ENCODE data around the gene EDIL3. TPM values are rescaled to one million over a fixed set of nuclear protein-coding genes. Genes with fewer than 3 reads are reported as not detected.
"Not testable (repeated sequence)": the region's sequence is repeated elsewhere in the genome, so short reads cannot be mapped to it uniquely, and the experiment has no call there.

The EDIL3 gene
- total and polyA plus RNA-seq, 2 of the 13 experiments (the other 11 are each of a cell fraction or from before 2014, with no cell fraction given), result 0.01 TPM; not detected in 1

- ATAC-seq, result no peak
- intact Hi-C loops (cut with micrococcal nuclease; ENCODE audit: unreplicated experiment), result no loop called here
- H3K4me2 ChIP-seq (ENCODE audit: low read depth, low read length), result no peak overlapping the region
- H3K27me3 ChIP-seq (ENCODE audit: control insufficient read depth in 1 of 2, insufficient read depth in 2 of 2, low read length in 2 of 2), result no peaks in the 10 kb centered on the region
- no peaks in the 10 kb centered on the region for H3K9me3 ChIP-seq (ENCODE audit: low read length)
- no peak overlapping the region for H2AFZ ChIP-seq (ENCODE audit: low read length)
- no TSS peak for BruUV-seq (replicated peaks)
- H3K4me1 ChIP-seq (ENCODE audit: insufficient read depth, low read length), result no peaks in the 10 kb centered on the region
- ChIA-PET CTCF (ENCODE audit: low intra/inter-chr PET ratio, low total read pairs) (no interaction called here), POLR2A (no interaction called here)
- FAIRE-seq, result no peak
- H4K20me1 ChIP-seq (ENCODE audit: insufficient read depth, low read length), result no peaks in the 10 kb centered on the region
- TF ChIP-seq ZBTB44 (CRISPR knock-in tag; IDR thresholded peaks at IDR 0.05), result no peak
- no peak for TF ChIP-seq ZNF10 (CRISPR knock-in tag; IDR thresholded peaks at IDR 0.05; ENCODE audit: borderline replicate concordance, low read depth)
- TF ChIP-seq HOXA5 (CRISPR knock-in tag; IDR thresholded peaks at IDR 0.05), result no peak
- in situ Hi-C loops (cut with HindIII; ENCODE audit: extremely low pct_ligation_motif_present, low pct_unique_long_range_greater_than_20kb), result no loop called here
- no peak overlapping the region for H3K27ac ChIP-seq (ENCODE audit: extremely low read length, insufficient read depth, low read length)
- no peak overlapping the region for H3K4me3 ChIP-seq (replicated peaks in 1 of 3; ENCODE audit: insufficient read depth in 1 of 3, low read depth in 2 of 3, low read length in 3 of 3)
- H3K9ac ChIP-seq (ENCODE audit: insufficient read depth, low read depth, low read length), result no peak overlapping the region
- no peaks in the 10 kb centered on the region for H3K79me2 ChIP-seq (ENCODE audit: insufficient read depth, low read length)
- H3K36me3 ChIP-seq (replicated peaks in 1 of 2; ENCODE audit: control insufficient read depth in 1 of 2, insufficient read depth in 2 of 2, low read length in 2 of 2), result no peaks in the 10 kb centered on the region
- WGBS (ENCODE audit: low lambda C conversion rate), result 11% methylated on average over 4 of the region's 4 CpGs
- no peak for DNase-seq (ENCODE audit: low spot score)
These were observed 86.1 kb downstream of the EDIL3 start for GRCh38 chr5:84298628-84299027.

GRCh38 chr5:84297641-84298040, 87.0 kb downstream of the EDIL3 start:
- H3K4me3 ChIP-seq (replicated peaks in 1 of 3; ENCODE audit: insufficient read depth in 1 of 3, low read depth in 2 of 3, low read length in 3 of 3); H3K9ac ChIP-seq (ENCODE audit: insufficient read depth, low read depth, low read length); H3K27me3 ChIP-seq (ENCODE audit: control insufficient read depth in 1 of 2, insufficient read depth in 2 of 2, low read length in 2 of 2); in situ Hi-C loops (cut with HindIII; ENCODE audit: extremely low pct_ligation_motif_present, low pct_unique_long_range_greater_than_20kb); H3K27ac ChIP-seq (ENCODE audit: extremely low read length, insufficient read depth, low read length); BruUV-seq (replicated peaks); FAIRE-seq; CTCF ChIA-PET (ENCODE audit: low intra/inter-chr PET ratio, low total read pairs); H3K36me3 ChIP-seq (replicated peaks in 1 of 2; ENCODE audit: control insufficient read depth in 1 of 2, insufficient read depth in 2 of 2, low read length in 2 of 2); H3K4me1 ChIP-seq (ENCODE audit: insufficient read depth, low read length); H4K20me1 ChIP-seq (ENCODE audit: insufficient read depth, low read length); POLR2A ChIA-PET; H3K79me2 ChIP-seq (ENCODE audit: insufficient read depth, low read length); ATAC-seq; DNase-seq (ENCODE audit: low spot score); intact Hi-C loops (cut with micrococcal nuclease; ENCODE audit: unreplicated experiment); H3K4me2 ChIP-seq (ENCODE audit: low read depth, low read length); H3K9me3 ChIP-seq (ENCODE audit: low read length); H2AFZ ChIP-seq (ENCODE audit: low read length): not testable (repeated sequence)
- 2% methylated on average over 4 of the region's 4 CpGs for WGBS (ENCODE audit: low lambda C conversion rate)

Data from HepG2 (cell line).